Astrocyte (in vitro differentiated cells and primary cell): ENCODE data around the gene ANKRD13C.

ENCODE experiments used
- EZH2 ChIP-seq: IDR thresholded peaks from 2 replicates; pipeline ENCODE4 v1.6.1; 2012; ENCODE audit warnings: mild to moderate bottlenecking, low read length, inconsistent platforms; ENCODE audit not compliant: insufficient read depth
- TF ChIP-seq, protein P1 (sequence below): IDR thresholded peaks from 2 replicates; pipeline ENCODE4 v1.5.1; 2011; ENCODE audit warnings: low read depth, mild to moderate bottlenecking, inconsistent platforms, low read length, moderate library complexity; ENCODE audit not compliant: insufficient read depth

DNA sequence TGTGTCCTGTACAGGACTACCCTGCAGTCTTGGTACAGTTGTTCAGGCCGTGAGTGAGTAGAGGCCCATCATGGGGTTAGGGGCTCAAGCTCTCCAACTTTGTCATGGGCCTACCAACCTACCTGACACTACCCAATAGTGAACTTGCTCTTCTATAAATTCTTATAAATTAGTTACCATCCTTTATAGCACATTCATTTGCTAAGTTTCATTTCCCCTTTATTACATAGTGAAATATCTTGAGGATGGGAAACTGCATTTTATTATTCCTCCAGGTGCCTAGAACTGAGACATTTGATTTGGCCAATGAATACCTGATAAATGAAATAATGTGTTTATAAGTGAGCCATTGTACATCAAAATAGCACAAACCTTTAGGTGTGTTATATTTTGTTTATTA lies 47.5 kb upstream of the ANKRD13C start:
- TF ChIP-seq, protein P1, sequence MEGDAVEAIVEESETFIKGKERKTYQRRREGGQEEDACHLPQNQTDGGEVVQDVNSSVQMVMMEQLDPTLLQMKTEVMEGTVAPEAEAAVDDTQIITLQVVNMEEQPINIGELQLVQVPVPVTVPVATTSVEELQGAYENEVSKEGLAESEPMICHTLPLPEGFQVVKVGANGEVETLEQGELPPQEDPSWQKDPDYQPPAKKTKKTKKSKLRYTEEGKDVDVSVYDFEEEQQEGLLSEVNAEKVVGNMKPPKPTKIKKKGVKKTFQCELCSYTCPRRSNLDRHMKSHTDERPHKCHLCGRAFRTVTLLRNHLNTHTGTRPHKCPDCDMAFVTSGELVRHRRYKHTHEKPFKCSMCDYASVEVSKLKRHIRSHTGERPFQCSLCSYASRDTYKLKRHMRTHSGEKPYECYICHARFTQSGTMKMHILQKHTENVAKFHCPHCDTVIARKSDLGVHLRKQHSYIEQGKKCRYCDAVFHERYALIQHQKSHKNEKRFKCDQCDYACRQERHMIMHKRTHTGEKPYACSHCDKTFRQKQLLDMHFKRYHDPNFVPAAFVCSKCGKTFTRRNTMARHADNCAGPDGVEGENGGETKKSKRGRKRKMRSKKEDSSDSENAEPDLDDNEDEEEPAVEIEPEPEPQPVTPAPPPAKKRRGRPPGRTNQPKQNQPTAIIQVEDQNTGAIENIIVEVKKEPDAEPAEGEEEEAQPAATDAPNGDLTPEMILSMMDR = no peak
- TF ChIP-seq EZH2 = no peak
